SK-N-SH (cell line): Measurements from ENCODE around the gene TMX2. TPM values are rescaled to one million over a fixed set of nuclear protein-coding genes. Genes with fewer than 3 reads are reported as not detected.

ENCODE experiments used
- CTCF ChIA-PET: fragments of 300-600, 350-600 bp; formaldehyde crosslinking; extraction: SDS; loops from one replicate; lab custom pipeline; 2021; lab: Yijun Ruan, JAX
- POLR2A ChIA-PET: fragments of 350-600 bp; sonication (Branson Sonifier 250); formaldehyde crosslinking; extraction: SDS; loops from one replicate; lab custom pipeline; 2020; ENCODE audit warnings: antibody characterized with exemption, inconsistent platforms; lab: Yijun Ruan, JAX
- DNase-seq: peaks from one replicate; pipeline ENCODE4 v3.0.0; 2012
- H2AFZ ChIP-seq: fragments of 200-600 bp; sonication (generic); 2 replicates; pipeline ENCODE4 v1.8.1; 2016; ENCODE audit warnings: antibody characterized with exemption, mild to moderate bottlenecking, low read depth
- H3F3A ChIP-seq: fragments of 200-600 bp; sonication (generic); replicated peaks from 2 replicates; pipeline ENCODE3; 2016; ENCODE audit warnings: antibody characterized with exemption, mild to moderate bottlenecking; ENCODE audit not compliant: insufficient read depth
- H3K27ac ChIP-seq, 2 experiments: fragments of 200-500 bp in 1 of 2; fragments of 200-600 bp in 1 of 2; sonication (Bioruptor generic) in 1 of 2; sonication (generic), shearing (Covaris generic) in 1 of 2; 2 replicates each; pipeline versions ENCODE4 v1.5.1 to v1.6.1; 2014 to 2016; ENCODE audit warnings: low read depth in 2 of 2, inconsistent platforms in 1 of 2, low read length in 1 of 2, mild to moderate bottlenecking in 1 of 2, mixed read lengths in 1 of 2
- H3K27me3 ChIP-seq: fragments of 200-600 bp; sonication (generic), shearing (Covaris generic); 2 replicates; pipeline ENCODE4 v1.6.1; 2016; ENCODE audit warnings: mixed run types; ENCODE audit not compliant: insufficient read depth
- H3K36me3 ChIP-seq, 2 experiments: fragments of 200-500 bp in 1 of 2; fragments of 200-600 bp in 1 of 2; sonication (Bioruptor generic) in 1 of 2; sonication (generic) in 1 of 2; replicated peaks in 1 of 2; 2 replicates each; pipeline versions ENCODE3 to v1.5.1; 2014 to 2016; ENCODE audit warnings: low read length in 1 of 2, mild to moderate bottlenecking in 1 of 2; ENCODE audit not compliant: insufficient read depth in 2 of 2, control insufficient read depth in 1 of 2
- H3K4me1 ChIP-seq, 2 experiments: fragments of 200-500 bp in 1 of 2; fragments of 200-600 bp in 1 of 2; sonication (Bioruptor generic) in 1 of 2; sonication (generic), shearing (Covaris generic) in 1 of 2; 2 replicates each; pipeline versions ENCODE4 v1.5.1 to v1.6.1; 2014 to 2016; ENCODE audit warnings: low read depth in 1 of 2, low read length in 1 of 2, mixed run types in 1 of 2; ENCODE audit not compliant: insufficient read depth in 2 of 2, control insufficient read depth in 1 of 2
- H3K4me2 ChIP-seq: fragments of 200-600 bp; sonication (generic), shearing (Covaris generic); 2 replicates; pipeline ENCODE4 v1.6.1; 2017; ENCODE audit warnings: mixed run types
- H3K4me3 ChIP-seq, 2 experiments: fragments of 200-500 bp in 1 of 2; fragments of 200-600 bp in 1 of 2; sonication (Bioruptor generic) in 1 of 2; sonication (generic), shearing (Covaris generic) in 1 of 2; 2 replicates each; pipeline versions ENCODE4 v1.5.1 to v1.8.1; 2014 to 2016; ENCODE audit warnings: low read depth in 2 of 2, inconsistent platforms in 1 of 2, low read length in 1 of 2, mild to moderate bottlenecking in 1 of 2, mixed read lengths in 1 of 2, moderate library complexity in 1 of 2
- H3K79me2 ChIP-seq: fragments of 200-600 bp; sonication (generic); 2 replicates; pipeline ENCODE4 v1.8.1; 2017; ENCODE audit warnings: mild to moderate bottlenecking; ENCODE audit not compliant: insufficient read depth
- H3K9ac ChIP-seq: fragments of 200-600 bp; sonication (generic); 2 replicates; pipeline ENCODE4 v1.6.1; 2017; ENCODE audit warnings: mixed run types
- H3K9me2 ChIP-seq: fragments of 200-600 bp; sonication (generic); 2 replicates; pipeline ENCODE4 v1.6.1; 2017; ENCODE audit warnings: mixed run types
- H3K9me3 ChIP-seq: fragments of 200-600 bp; sonication (generic); 2 replicates; pipeline ENCODE4 v1.6.1; 2017; ENCODE audit warnings: mixed run types, mild to moderate bottlenecking, moderate library complexity
- H4K20me1 ChIP-seq: fragments of 200-600 bp; sonication (generic); 2 replicates; pipeline ENCODE4 v1.6.1; 2017; ENCODE audit warnings: mild to moderate bottlenecking, mixed run types; ENCODE audit not compliant: insufficient read depth
- CHD2 ChIP-seq: fragments of 150-350 bp; IDR thresholded peaks from 2 replicates; pipeline ENCODE4 v1.6.1; 2018; ENCODE audit warnings: low read length; ENCODE audit not compliant: partially characterized antibody
- CTCF ChIP-seq: fragments of 200-600 bp; sonication (generic); IDR thresholded peaks from 2 replicates; pipeline ENCODE4 v1.6.1; 2017; ENCODE audit warnings: antibody characterized with exemption, mild to moderate bottlenecking, moderate library complexity
- EZH2phosphoT487 ChIP-seq: fragments of 200-600 bp; sonication (generic); IDR thresholded peaks from 2 replicates; pipeline ENCODE4 v1.6.1; 2017; ENCODE audit warnings: low read depth, mixed run types, mild to moderate bottlenecking, antibody characterized with exemption, moderate library complexity, borderline replicate concordance
- FOXJ3 ChIP-seq: sonication (generic); formaldehyde crosslinking; IDR thresholded peaks from 2 replicates; pipeline ENCODE4 v1.5.1; 2020; ENCODE audit warnings: mild to moderate bottlenecking, missing genetic modification reagents
- FOXM1 ChIP-seq: IDR thresholded peaks from 2 replicates; pipeline ENCODE4 v1.4.0; 2012; ENCODE audit warnings: low read depth, mild to moderate bottlenecking
- GABPA ChIP-seq: IDR thresholded peaks from 2 replicates; pipeline ENCODE4 v1.4.0; 2012; ENCODE audit warnings: low read depth, mild to moderate bottlenecking
- IRF3 ChIP-seq: fragments of 150-350 bp; IDR thresholded peaks from 2 replicates; pipeline ENCODE4 v1.6.1; 2016; ENCODE audit warnings: mild to moderate bottlenecking, low read depth, low read length
- JUND ChIP-seq: IDR thresholded peaks from 2 replicates; pipeline ENCODE4 v1.4.0; 2012
- MXI1 ChIP-seq: IDR thresholded peaks from 2 replicates; pipeline ENCODE4 v1.6.1; 2012; ENCODE audit warnings: mild to moderate bottlenecking, low read depth, low read length, improper control_type of control experiment
- NFIC ChIP-seq: IDR thresholded peaks from 2 replicates; pipeline ENCODE4 v1.4.0; 2012; ENCODE audit warnings: borderline replicate concordance
- NRF1 ChIP-seq: IDR thresholded peaks from 2 replicates; pipeline ENCODE4 v1.6.1; 2012; ENCODE audit warnings: low read depth, mild to moderate bottlenecking, low read length
- PBX3 ChIP-seq: IDR thresholded peaks from 2 replicates; pipeline ENCODE4; 2012
- RCOR1 ChIP-seq: fragments of 150-350 bp; IDR thresholded peaks from 2 replicates; pipeline ENCODE4 v1.6.1; 2017; ENCODE audit warnings: antibody characterized with exemption, low read length
- RFX5 ChIP-seq: IDR thresholded peaks from 2 replicates; pipeline ENCODE4 v1.6.1; 2012; ENCODE audit warnings: mild to moderate bottlenecking, improper control_type of control experiment, low read length
- SMC3 ChIP-seq: IDR thresholded peaks from 2 replicates; pipeline ENCODE4 v1.6.1; 2012; ENCODE audit warnings: low read depth, low read length, improper control_type of control experiment
- TAF1 ChIP-seq: IDR thresholded peaks from 2 replicates; pipeline ENCODE4 v1.6.1; 2012; ENCODE audit warnings: low read depth, mild to moderate bottlenecking, low read length, moderate library complexity, borderline replicate concordance
- TCF12 ChIP-seq: IDR thresholded peaks from 2 replicates; pipeline ENCODE4 v1.4.0; 2012
- TEAD4 ChIP-seq: IDR thresholded peaks from 2 replicates; pipeline ENCODE4 v1.4.0; 2012; ENCODE audit warnings: mild to moderate bottlenecking, borderline replicate concordance; ENCODE audit not compliant: insufficient read depth
- YY1 ChIP-seq: IDR thresholded peaks from 2 replicates; pipeline ENCODE4 v1.4.0; 2012; ENCODE audit warnings: low read depth, mild to moderate bottlenecking
- polyA plus RNA-seq, 3 experiments: library from polyadenylated mRNA; depleted of rRNA; stranded (reverse); fragments of >200 nt; gene quantifications; 2 replicates each; pipeline ENCODE4 v1.2.3, GENCODE V29; 2012

The TMX2 gene
- polyA plus RNA-seq, 1 of the 3 experiments (the other 2 are of a cell fraction): 88.6 TPM

- no peak for TF ChIP-seq IRF3
- TF ChIP-seq RCOR1: no peak
- TF ChIP-seq RFX5: no peak
Observed at GRCh38 chr11:57746920-57747319, 34.5 kb downstream of the TMX2 start (continued).

- H3K9me3 ChIP-seq: no peaks in the 10 kb centered on the region
- TF ChIP-seq GABPA: no peak
- no peak for TF ChIP-seq CTCF
- TF ChIP-seq SMC3: no peak
- TF ChIP-seq MXI1: no peak
- TF ChIP-seq NRF1: no peak
- no peak for TF ChIP-seq TEAD4
- TF ChIP-seq EZH2phosphoT487: no peak
- no peak for TF ChIP-seq IRF3
- no peak for TF ChIP-seq FOXJ3 (CRISPR knock-in tag)
- TF ChIP-seq PBX3: no peak
- TF ChIP-seq CHD2: no peak
- TF ChIP-seq JUND: no peak
- TF ChIP-seq YY1: no peak
- no peak for TF ChIP-seq NFIC
- TF ChIP-seq FOXM1: no peak
- TF ChIP-seq TCF12: no peak
- no peak for TF ChIP-seq TAF1
- TF ChIP-seq RCOR1: no peak
- TF ChIP-seq RFX5: no peak
- TF ChIP-seq, all 33 proteins: peak for 0
- Histone ChIP-seq H3K79me2 (no peaks in the 10 kb centered on the region), H2AFZ (no peak overlapping the region), H4K20me1 (no peaks in the 10 kb centered on the region), H3K4me1 (no peaks in the 10 kb centered on the region), H3K4me2 (no peak overlapping the region), H3K9me2 (no peaks in the 10 kb centered on the region), H3K36me3 (peaks cover 0 to 8% of the 10 kb centered on the region in 2 experiments), H3K27me3 (no peaks in the 10 kb centered on the region), H3K9ac (no peak overlapping the region), H3F3A (peaks cover 11% of the 10 kb centered on the region), H3K4me3 (no peak overlapping the region), H3K27ac (no peak overlapping the region)
- ChIA-PET POLR2A (interaction anchor here (1.7 to 2.2 kb wide), 2 partner anchors 10 to 49 kb away, joined by 5 to 12 read pairs; partner anchors contain the start of gene SELENOH), CTCF (interaction anchor here (0.7 to 13.2 kb wide), 10 partner anchors 8 to 762 kb away, joined by 3 to 142 read pairs (median 3); no protein-coding TSS in a partner anchor)
- DNase-seq: no peak
Observed at GRCh38 chr11:57751176-57751575, 38.8 kb downstream of the TMX2 start.
